ENCODE results near the gene GATA3.

- TF ChIP-seq, protein P1, sequence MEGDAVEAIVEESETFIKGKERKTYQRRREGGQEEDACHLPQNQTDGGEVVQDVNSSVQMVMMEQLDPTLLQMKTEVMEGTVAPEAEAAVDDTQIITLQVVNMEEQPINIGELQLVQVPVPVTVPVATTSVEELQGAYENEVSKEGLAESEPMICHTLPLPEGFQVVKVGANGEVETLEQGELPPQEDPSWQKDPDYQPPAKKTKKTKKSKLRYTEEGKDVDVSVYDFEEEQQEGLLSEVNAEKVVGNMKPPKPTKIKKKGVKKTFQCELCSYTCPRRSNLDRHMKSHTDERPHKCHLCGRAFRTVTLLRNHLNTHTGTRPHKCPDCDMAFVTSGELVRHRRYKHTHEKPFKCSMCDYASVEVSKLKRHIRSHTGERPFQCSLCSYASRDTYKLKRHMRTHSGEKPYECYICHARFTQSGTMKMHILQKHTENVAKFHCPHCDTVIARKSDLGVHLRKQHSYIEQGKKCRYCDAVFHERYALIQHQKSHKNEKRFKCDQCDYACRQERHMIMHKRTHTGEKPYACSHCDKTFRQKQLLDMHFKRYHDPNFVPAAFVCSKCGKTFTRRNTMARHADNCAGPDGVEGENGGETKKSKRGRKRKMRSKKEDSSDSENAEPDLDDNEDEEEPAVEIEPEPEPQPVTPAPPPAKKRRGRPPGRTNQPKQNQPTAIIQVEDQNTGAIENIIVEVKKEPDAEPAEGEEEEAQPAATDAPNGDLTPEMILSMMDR (conservative IDR thresholded peaks at IDR 0.05; ENCODE audit: low read depth, low read length) = no peak
- TF ChIP-seq EZH2 (IDR thresholded peaks at IDR 0.05; ENCODE audit: borderline replicate concordance, low read depth, low read length, poor library complexity, severe bottlenecking) = no peak
These were observed 4.9 kb downstream of the GATA3 start for GRCh38 chr10:8059191-8059936.
